ENCODE measurements around the gene PEX6.

Gene PEX6

GRCh38 chr6:42933205-42933604 lies 45.8 kb downstream of the PEX6 start:
- DNase-seq (ENCODE audit: low spot score): no peak

- no peak for DNase-seq (ENCODE audit: low spot score)
Measured at GRCh38 chr6:42932412-42932811, 46.6 kb downstream of the PEX6 start.

- peak; percentile 50 for DNase-seq (ENCODE audit: low spot score)
Measured at GRCh38 chr6:42929821-42930360, 49.1 kb downstream of the PEX6 start.

GRCh38 chr6:42928986-42929820 lies 49.8 kb downstream of the PEX6 start, which contains the start of gene CNPY3:
TSS of gene CNPY3 (plus strand) at chr6:42929480. CDS start at chr6:42929571, 91 bp downstream.
- peak; percentile 95 for DNase-seq (ENCODE audit: low spot score)

GRCh38 chr6:42925248-42925857 lies 53.6 kb downstream of the PEX6 start:
- no peak for DNase-seq (ENCODE audit: low spot score)

GRCh38 chr6:42923666-42924065 lies 55.3 kb downstream of the PEX6 start:
- no peak for DNase-seq (ENCODE audit: low spot score)

- DNase-seq (ENCODE audit: low spot score): no peak
Measured at GRCh38 chr6:42921801-42922200, 57.2 kb downstream of the PEX6 start.

- no peak for DNase-seq (ENCODE audit: low spot score)
Measured at GRCh38 chr6:42916288-42916687, 62.7 kb downstream of the PEX6 start.

GRCh38 chr6:42915732-42916131 lies 63.2 kb downstream of the PEX6 start, which contains the start of gene PTCRA:
TSS of gene PTCRA (plus strand) at chr6:42916053. CDS start at chr6:42916070, 17 bp downstream.
- no peak for DNase-seq (ENCODE audit: low spot score)

GRCh38 chr6:42914546-42914945 lies 64.4 kb downstream of the PEX6 start:
- no peak for DNase-seq (ENCODE audit: low spot score)
